ENCODE results near the gene SCN3B.

Gene SCN3B

DNA sequence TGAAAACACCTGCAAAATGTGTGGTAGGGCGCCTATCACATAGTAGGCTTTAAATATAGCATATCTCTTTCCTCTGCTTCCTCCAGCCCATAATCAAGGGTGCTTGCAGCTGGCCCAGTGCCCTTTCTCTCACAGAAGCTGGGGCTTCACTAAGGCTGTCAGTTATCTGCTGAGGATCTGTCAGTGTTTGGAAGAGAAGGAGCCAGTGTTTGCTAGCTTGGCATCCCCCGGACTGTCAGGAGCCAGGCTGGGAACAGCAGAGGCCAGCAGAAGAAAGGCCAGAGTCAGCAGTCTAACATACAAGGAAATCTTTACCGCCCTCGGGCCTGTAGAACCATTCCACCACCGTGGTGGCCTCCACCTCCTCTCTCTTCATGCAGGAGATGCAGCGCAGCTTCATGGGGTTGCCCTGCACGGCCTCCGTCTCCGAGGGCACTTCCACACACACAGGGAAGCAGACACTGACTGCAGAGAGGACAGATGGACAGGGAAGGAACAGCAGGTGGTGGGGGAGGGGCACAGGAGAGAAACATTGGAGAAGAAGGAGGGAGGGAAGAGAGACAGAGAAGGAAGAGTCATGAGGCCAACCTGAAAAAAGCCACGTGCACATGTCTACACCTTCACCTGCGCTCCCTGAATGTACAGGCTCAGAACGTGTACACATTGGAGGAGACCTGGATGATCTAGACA, 9.0 kb downstream of the SCN3B start:
- Histone ChIP-seq H3K9me3 (no peaks in the 10 kb centered on the region), H3K4me1 (ENCODE audit: control insufficient read depth in 1 of 2, insufficient read depth in 1 of 2, low read depth in 1 of 2, low read length in 1 of 2) (no peaks in the 10 kb centered on the region), H3K4me3 (ENCODE audit: low read depth in 1 of 2, low read length in 1 of 2) (no peak overlapping the region), H3K36me3 (no peaks in the 10 kb centered on the region), H3K27me3 (peaks cover 61% of the 10 kb centered on the region), H3K27ac (no peak overlapping the region)
- TF ChIP-seq, protein P1, sequence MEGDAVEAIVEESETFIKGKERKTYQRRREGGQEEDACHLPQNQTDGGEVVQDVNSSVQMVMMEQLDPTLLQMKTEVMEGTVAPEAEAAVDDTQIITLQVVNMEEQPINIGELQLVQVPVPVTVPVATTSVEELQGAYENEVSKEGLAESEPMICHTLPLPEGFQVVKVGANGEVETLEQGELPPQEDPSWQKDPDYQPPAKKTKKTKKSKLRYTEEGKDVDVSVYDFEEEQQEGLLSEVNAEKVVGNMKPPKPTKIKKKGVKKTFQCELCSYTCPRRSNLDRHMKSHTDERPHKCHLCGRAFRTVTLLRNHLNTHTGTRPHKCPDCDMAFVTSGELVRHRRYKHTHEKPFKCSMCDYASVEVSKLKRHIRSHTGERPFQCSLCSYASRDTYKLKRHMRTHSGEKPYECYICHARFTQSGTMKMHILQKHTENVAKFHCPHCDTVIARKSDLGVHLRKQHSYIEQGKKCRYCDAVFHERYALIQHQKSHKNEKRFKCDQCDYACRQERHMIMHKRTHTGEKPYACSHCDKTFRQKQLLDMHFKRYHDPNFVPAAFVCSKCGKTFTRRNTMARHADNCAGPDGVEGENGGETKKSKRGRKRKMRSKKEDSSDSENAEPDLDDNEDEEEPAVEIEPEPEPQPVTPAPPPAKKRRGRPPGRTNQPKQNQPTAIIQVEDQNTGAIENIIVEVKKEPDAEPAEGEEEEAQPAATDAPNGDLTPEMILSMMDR (IDR thresholded peaks at IDR 0.05) = no peak

GRCh38 chr11:123642435-123642834, 12.0 kb downstream of the SCN3B start:
- H3K27ac ChIP-seq = no peak overlapping the region
- no peaks in the 10 kb centered on the region for H3K9me3 ChIP-seq
- peaks cover 37% of the 10 kb centered on the region for H3K27me3 ChIP-seq
- TF ChIP-seq, protein P1 (IDR thresholded peaks at IDR 0.05) = no peak
- H3K36me3 ChIP-seq = no peaks in the 10 kb centered on the region
- no peaks in the 10 kb centered on the region for H3K4me1 ChIP-seq (ENCODE audit: control insufficient read depth in 1 of 2, insufficient read depth in 1 of 2, low read depth in 1 of 2, low read length in 1 of 2)
- H3K4me3 ChIP-seq (ENCODE audit: low read depth in 1 of 2, low read length in 1 of 2) = no peak overlapping the region

GRCh38 chr11:123641495-123641840, 13.0 kb downstream of the SCN3B start:
- Histone ChIP-seq H3K27me3 (peaks cover 32% of the 10 kb centered on the region), H3K36me3 (no peaks in the 10 kb centered on the region), H3K9me3 (no peaks in the 10 kb centered on the region), H3K4me1 (ENCODE audit: control insufficient read depth in 1 of 2, insufficient read depth in 1 of 2, low read depth in 1 of 2, low read length in 1 of 2) (no peaks in the 10 kb centered on the region), H3K27ac (no peak overlapping the region), H3K4me3 (ENCODE audit: low read depth in 1 of 2, low read length in 1 of 2) (no peak overlapping the region)
- TF ChIP-seq, protein P1 (IDR thresholded peaks at IDR 0.05) = no peak

DNA sequence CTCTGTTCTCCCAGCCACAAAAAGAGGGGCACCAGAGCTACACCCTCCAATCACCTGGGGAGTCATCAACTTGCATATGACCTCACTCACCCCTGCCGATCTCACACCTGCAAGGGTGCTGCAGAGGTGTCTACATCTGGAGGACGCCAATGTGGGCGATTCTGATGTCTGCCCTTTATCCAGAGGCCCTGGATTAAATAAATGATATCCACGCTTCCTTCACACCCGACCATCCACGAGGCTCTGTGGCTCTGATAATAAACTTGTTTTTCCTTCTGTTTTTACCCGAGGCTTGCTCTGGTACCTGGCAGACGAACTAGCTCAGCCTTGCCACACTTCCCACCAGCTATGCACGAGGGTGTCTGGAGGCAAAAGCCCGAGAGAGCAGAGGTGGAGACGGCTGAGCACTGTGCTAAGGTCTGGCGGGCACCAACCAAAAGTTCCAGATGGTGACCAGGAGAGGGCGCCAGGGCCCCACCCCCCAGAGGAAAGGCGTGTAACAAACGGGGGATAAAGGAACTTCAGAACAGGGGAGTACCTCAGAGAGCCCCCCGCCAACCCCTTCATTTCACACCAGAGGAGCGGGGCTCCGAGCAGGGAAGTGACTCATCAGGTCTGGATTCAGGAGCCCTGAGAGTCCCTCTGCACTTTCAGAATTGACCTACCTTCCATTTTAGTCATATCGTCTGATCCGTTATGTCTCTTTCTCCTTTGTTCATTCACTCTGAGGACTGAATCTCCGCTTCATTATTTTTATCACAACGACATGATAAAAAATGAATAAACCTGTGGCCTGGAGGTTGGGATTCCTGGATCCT, 13.5 kb downstream of the SCN3B start:
- Histone ChIP-seq H3K27ac (no peak overlapping the region), H3K4me1 (ENCODE audit: control insufficient read depth in 1 of 2, insufficient read depth in 1 of 2, low read depth in 1 of 2, low read length in 1 of 2) (no peaks in the 10 kb centered on the region), H3K27me3 (peaks cover 30% of the 10 kb centered on the region), H3K36me3 (no peaks in the 10 kb centered on the region), H3K4me3 (ENCODE audit: low read depth in 1 of 2, low read length in 1 of 2) (no peak overlapping the region), H3K9me3 (no peaks in the 10 kb centered on the region)
- TF ChIP-seq, protein P1 (IDR thresholded peaks at IDR 0.05) = no peak

DNA sequence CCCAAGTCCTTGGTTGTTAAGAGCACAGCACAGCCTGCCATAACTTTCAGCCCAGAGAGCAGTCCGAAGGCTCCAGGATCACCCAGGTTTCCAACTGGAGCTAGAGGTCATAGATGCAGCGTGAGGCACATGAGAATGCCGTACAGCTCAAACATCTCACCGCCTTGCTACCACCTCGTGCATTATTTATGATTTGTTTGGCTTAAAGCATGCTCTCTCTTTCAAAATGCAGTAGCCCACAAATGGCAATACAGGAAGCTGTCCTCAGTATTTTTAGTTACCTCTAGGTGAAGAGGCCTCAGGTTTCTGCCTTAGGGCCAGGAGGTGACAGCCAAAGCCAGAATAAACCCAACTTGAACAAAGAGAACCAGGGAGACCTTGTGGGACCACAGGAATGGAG, 14.4 kb downstream of the SCN3B start:
- Histone ChIP-seq H3K27ac (no peak overlapping the region), H3K9me3 (no peaks in the 10 kb centered on the region), H3K4me3 (ENCODE audit: low read depth in 1 of 2, low read length in 1 of 2) (no peak overlapping the region), H3K27me3 (peaks cover 29% of the 10 kb centered on the region), H3K4me1 (ENCODE audit: control insufficient read depth in 1 of 2, insufficient read depth in 1 of 2, low read depth in 1 of 2, low read length in 1 of 2) (no peaks in the 10 kb centered on the region), H3K36me3 (no peaks in the 10 kb centered on the region)
- TF ChIP-seq, protein P1 (IDR thresholded peaks at IDR 0.05) = no peak

Data from neutrophil (primary cell).